ENCODE results near the gene GSTM2.
"Not testable (repeated sequence)": the region's sequence is repeated elsewhere in the genome, so short reads cannot be mapped to it uniquely, and the experiment has no call there.

DNA sequence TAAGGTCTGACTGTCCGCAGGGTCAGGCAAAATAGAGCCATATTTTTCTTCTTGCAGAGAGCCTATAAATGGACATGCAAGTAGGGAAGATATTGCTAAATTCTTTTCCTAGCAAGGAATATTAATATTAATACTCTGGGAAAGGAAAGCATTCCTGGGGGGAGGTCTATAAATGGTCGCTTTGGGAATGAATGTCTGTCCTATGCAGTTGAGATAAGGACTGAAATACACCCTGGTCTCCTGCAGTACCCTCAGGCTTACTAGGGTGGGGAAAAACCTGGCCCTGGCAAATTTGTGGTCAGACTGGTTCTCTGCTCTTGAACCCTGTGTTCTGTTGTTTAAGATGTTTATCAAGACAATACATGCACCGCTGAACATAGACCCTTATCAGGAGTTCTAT, 35.1 kb downstream of the GSTM2 start:
- TF ChIP-seq, protein P1, sequence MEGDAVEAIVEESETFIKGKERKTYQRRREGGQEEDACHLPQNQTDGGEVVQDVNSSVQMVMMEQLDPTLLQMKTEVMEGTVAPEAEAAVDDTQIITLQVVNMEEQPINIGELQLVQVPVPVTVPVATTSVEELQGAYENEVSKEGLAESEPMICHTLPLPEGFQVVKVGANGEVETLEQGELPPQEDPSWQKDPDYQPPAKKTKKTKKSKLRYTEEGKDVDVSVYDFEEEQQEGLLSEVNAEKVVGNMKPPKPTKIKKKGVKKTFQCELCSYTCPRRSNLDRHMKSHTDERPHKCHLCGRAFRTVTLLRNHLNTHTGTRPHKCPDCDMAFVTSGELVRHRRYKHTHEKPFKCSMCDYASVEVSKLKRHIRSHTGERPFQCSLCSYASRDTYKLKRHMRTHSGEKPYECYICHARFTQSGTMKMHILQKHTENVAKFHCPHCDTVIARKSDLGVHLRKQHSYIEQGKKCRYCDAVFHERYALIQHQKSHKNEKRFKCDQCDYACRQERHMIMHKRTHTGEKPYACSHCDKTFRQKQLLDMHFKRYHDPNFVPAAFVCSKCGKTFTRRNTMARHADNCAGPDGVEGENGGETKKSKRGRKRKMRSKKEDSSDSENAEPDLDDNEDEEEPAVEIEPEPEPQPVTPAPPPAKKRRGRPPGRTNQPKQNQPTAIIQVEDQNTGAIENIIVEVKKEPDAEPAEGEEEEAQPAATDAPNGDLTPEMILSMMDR (IDR thresholded peaks at IDR 0.05): not testable (repeated sequence)
- TF ChIP-seq ZFX (IDR thresholded peaks at IDR 0.05; ENCODE audit: borderline replicate concordance): not testable (repeated sequence)
